GM10248 (cell line): ENCODE data around the gene ME3.

Experiments
- CTCF ChIA-PET: fragments of 300-600 bp; sonication (Branson Sonifier 250); formaldehyde crosslinking; extraction: SDS; loops from one replicate; lab custom pipeline; 2021; ENCODE audit warnings: antibody characterized with exemption; lab: Yijun Ruan, JAX
- POLR2A ChIA-PET: fragments of 350-650 bp; sonication (Branson Sonifier 250); formaldehyde crosslinking; extraction: SDS; loops from one replicate; lab custom pipeline; 2020; ENCODE audit warnings: antibody characterized with exemption; lab: Yijun Ruan, JAX
- DNase-seq: peaks from one replicate; pipeline ENCODE4 v3.0.0; 2012; ENCODE audit errors: extremely low spot score
- TF ChIP-seq, protein P1 (sequence below): IDR thresholded peaks from 2 replicates; pipeline ENCODE4 v1.5.1; 2012; ENCODE audit warnings: mild to moderate bottlenecking, low read depth; ENCODE audit errors: extremely low read depth, missing control alignments, control extremely low read depth

ME3 gene

GRCh38 chr11:86696004-86696403, 23.6 kb upstream of the ME3 start:
- no peak for DNase-seq
- ChIA-PET CTCF (interaction anchor here (1.0 to 3.0 kb wide), 6 partner anchors 10 to 985 kb away, joined by 3 to 10 read pairs (median 4); no protein-coding TSS in a partner anchor), POLR2A (no interaction called here)
- TF ChIP-seq, protein P1, sequence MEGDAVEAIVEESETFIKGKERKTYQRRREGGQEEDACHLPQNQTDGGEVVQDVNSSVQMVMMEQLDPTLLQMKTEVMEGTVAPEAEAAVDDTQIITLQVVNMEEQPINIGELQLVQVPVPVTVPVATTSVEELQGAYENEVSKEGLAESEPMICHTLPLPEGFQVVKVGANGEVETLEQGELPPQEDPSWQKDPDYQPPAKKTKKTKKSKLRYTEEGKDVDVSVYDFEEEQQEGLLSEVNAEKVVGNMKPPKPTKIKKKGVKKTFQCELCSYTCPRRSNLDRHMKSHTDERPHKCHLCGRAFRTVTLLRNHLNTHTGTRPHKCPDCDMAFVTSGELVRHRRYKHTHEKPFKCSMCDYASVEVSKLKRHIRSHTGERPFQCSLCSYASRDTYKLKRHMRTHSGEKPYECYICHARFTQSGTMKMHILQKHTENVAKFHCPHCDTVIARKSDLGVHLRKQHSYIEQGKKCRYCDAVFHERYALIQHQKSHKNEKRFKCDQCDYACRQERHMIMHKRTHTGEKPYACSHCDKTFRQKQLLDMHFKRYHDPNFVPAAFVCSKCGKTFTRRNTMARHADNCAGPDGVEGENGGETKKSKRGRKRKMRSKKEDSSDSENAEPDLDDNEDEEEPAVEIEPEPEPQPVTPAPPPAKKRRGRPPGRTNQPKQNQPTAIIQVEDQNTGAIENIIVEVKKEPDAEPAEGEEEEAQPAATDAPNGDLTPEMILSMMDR: no peak

GRCh38 chr11:86695373-86695772, 23.0 kb upstream of the ME3 start:
- ChIA-PET POLR2A (no interaction called here), CTCF (interaction anchor here (1.0 to 3.0 kb wide), 6 partner anchors 10 to 984 kb away, joined by 3 to 10 read pairs (median 4); no protein-coding TSS in a partner anchor)
- no peak for DNase-seq
- TF ChIP-seq, protein P1: no peak

GRCh38 chr11:86693518-86693917, 21.1 kb upstream of the ME3 start:
- POLR2A ChIA-PET: no interaction called here

GRCh38 chr11:86692746-86693145, 20.3 kb upstream of the ME3 start:
- DNase-seq: no peak
- TF ChIP-seq, protein P1: no peak
- ChIA-PET CTCF (interaction anchor here (0.6 to 1.5 kb wide), 4 partner anchors 10 to 30 kb away, joined by 3 to 4 read pairs (median 3); no protein-coding TSS in a partner anchor), POLR2A (no interaction called here)

More at GRCh38 chr11:86693518-86693917, 21.1 kb upstream of the ME3 start:
- DNase-seq: no peak
- TF ChIP-seq, protein P1: no peak
- CTCF ChIA-PET: interaction anchor here (1.2 to 1.5 kb wide), 2 partner anchors 15 to 28 kb away, joined by 3 to 4 read pairs; no protein-coding TSS in a partner anchor

DNA sequence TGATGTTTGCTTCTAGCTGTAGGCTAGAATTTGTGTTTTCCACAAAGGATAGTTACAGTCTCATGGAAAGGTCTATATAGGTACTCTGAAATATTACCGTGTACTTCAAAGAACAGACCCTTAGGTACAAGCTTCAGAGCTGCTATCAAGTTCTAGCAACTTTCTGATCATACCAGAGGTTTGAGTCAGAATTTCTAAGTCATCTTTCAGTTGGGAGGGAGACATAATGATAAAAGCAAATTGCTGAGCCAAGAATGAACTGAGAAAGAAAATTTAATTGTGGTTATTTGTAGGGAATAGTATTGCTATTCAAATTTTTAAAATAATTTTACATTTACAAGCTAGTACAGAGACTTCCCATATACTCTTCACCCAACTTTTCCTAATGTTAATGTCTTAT, 19.9 kb upstream of the ME3 start:
- CTCF ChIA-PET: interaction anchor here (0.6 to 1.5 kb wide), 4 partner anchors 9 to 30 kb away, joined by 3 to 4 read pairs (median 3); no protein-coding TSS in a partner anchor
- no peak for DNase-seq

DNA sequence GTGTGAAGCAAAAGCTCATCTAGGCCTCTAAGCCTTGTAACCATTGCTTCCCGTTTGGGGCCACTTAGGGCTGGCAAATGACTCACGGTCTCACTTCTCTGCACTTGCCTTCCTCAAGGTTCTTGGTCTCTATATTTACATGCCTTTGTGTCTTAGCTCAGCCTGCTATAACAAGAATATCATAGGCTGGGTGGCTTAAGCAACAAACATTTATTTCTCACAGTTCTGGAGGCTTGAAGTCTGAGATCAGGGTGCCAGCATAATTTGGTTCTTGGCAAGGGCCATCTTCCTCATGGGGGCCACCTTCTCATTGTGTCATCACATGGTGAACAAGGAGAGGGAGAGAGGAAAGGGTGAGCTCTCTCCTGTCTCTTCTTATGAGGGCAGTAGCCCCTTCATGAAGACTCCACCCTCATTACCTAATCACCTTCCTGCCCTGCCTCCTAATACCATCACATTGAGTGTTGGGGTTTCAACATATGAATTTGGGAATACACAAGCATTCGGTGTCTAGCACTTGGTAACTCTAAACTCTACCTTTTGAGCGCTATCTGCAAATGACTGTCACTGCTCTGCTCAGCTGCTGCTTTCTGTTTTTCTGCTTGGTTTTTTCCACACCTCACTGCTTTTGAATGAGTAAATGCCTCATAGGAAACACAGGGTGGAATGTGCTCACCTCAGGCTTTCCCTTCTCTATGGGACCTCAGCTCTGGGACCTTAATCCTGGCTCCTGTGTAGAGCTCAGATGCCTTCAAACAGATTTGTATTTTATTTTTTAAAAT, 16.2 kb upstream of the ME3 start:
- peak; percentile 20 for DNase-seq
- TF ChIP-seq, protein P1: no peak
- CTCF ChIA-PET: interaction anchor here (1.4 kb wide), 1 partner anchor 10 kb away, joined by 4 read pairs; no protein-coding TSS in a partner anchor
- POLR2A ChIA-PET: no interaction called here

More for the DNA sequence above, 19.9 kb upstream of the ME3 start:
- POLR2A ChIA-PET: no interaction called here
- TF ChIP-seq, protein P1: no peak
